ENCODE measurements around the gene C19orf81.
A peak's percentile ranks its signal among the peaks of the same experiment; 100 is the strongest.

C19orf81 gene

GRCh38 chr19:50647879-50648615 lies 1.2 kb upstream of the C19orf81 start:
- Histone ChIP-seq H3K27ac (ENCODE audit: low read depth, low read length) (no peak overlapping the region), H3K4me3 (ENCODE audit: low read length) (no peak overlapping the region), H3K36me3 (ENCODE audit: insufficient read depth, low read length) (no peaks in the 10 kb centered on the region), H3K9ac (ENCODE audit: low read depth, low read length) (no peak overlapping the region), H3K9me3 (ENCODE audit: insufficient read depth, low read depth, low read length) (peaks cover 50% of the 10 kb centered on the region), H3K4me1 (ENCODE audit: insufficient read depth, low read length) (no peaks in the 10 kb centered on the region), H3K27me3 (ENCODE audit: insufficient read depth, low read length) (peaks cover 7% of the 10 kb centered on the region)
- whole genome bisulfite sequencing = 82% methylated on average over 10 of the region's 10 CpGs

- peaks cover 49% of the 10 kb centered on the region for H3K9me3 ChIP-seq (ENCODE audit: insufficient read depth, low read depth, low read length)
- H3K27me3 ChIP-seq (ENCODE audit: insufficient read depth, low read length) = peaks cover 7% of the 10 kb centered on the region
- no peak overlapping the region for H3K9ac ChIP-seq (ENCODE audit: low read depth, low read length)
- no peak overlapping the region for H3K27ac ChIP-seq (ENCODE audit: low read depth, low read length)
- no peaks in the 10 kb centered on the region for H3K4me1 ChIP-seq (ENCODE audit: insufficient read depth, low read length)
- 82% methylated on average over 5 of the region's 5 CpGs for WGBS
- H3K36me3 ChIP-seq (ENCODE audit: insufficient read depth, low read length) = no peaks in the 10 kb centered on the region
- H3K4me3 ChIP-seq (ENCODE audit: low read length) = no peak overlapping the region
Observed at GRCh38 chr19:50648659-50649058, 586 bp upstream of the C19orf81 start.

GRCh38 chr19:50651174-50651573 lies 1.9 kb downstream of the C19orf81 start:
- H3K27me3 ChIP-seq (ENCODE audit: insufficient read depth, low read length) = no peaks in the 10 kb centered on the region
- no peaks in the 10 kb centered on the region for H3K36me3 ChIP-seq (ENCODE audit: insufficient read depth, low read length)
- WGBS = 81% methylated on average over 2 of the region's 2 CpGs
- no peak overlapping the region for H3K9ac ChIP-seq (ENCODE audit: low read depth, low read length)
- no peak overlapping the region for H3K4me3 ChIP-seq (ENCODE audit: low read length)
- no peaks in the 10 kb centered on the region for H3K4me1 ChIP-seq (ENCODE audit: insufficient read depth, low read length)
- H3K9me3 ChIP-seq (ENCODE audit: insufficient read depth, low read depth, low read length) = peaks cover 40% of the 10 kb centered on the region
- no peak overlapping the region for H3K27ac ChIP-seq (ENCODE audit: low read depth, low read length)

- no peak overlapping the region for H3K27ac ChIP-seq (ENCODE audit: low read depth, low read length)
- H3K4me1 ChIP-seq (ENCODE audit: insufficient read depth, low read length) = no peaks in the 10 kb centered on the region
- H3K9ac ChIP-seq (ENCODE audit: low read depth, low read length) = no peak overlapping the region
- H3K36me3 ChIP-seq (ENCODE audit: insufficient read depth, low read length) = no peaks in the 10 kb centered on the region
- H3K9me3 ChIP-seq (ENCODE audit: insufficient read depth, low read depth, low read length) = peaks cover 49% of the 10 kb centered on the region
- no peaks in the 10 kb centered on the region for H3K27me3 ChIP-seq (ENCODE audit: insufficient read depth, low read length)
- H3K4me3 ChIP-seq (ENCODE audit: low read length) = no peak overlapping the region
- 88% methylated on average over 5 of the region's 6 CpGs for WGBS
Observed at GRCh38 chr19:50652722-50653121, 3.5 kb downstream of the C19orf81 start.

GRCh38 chr19:50654882-50655281 lies 5.6 kb downstream of the C19orf81 start:
- Histone ChIP-seq H3K27me3 (ENCODE audit: insufficient read depth, low read length) (no peaks in the 10 kb centered on the region), H3K9ac (ENCODE audit: low read depth, low read length) (no peak overlapping the region), H3K36me3 (ENCODE audit: insufficient read depth, low read length) (no peaks in the 10 kb centered on the region), H3K4me3 (ENCODE audit: low read length) (no peak overlapping the region), H3K27ac (ENCODE audit: low read depth, low read length) (no peak overlapping the region), H3K4me1 (ENCODE audit: insufficient read depth, low read length) (no peaks in the 10 kb centered on the region), H3K9me3 (ENCODE audit: insufficient read depth, low read depth, low read length) (peaks cover 43% of the 10 kb centered on the region)

GRCh38 chr19:50657222-50657669 lies 8.0 kb downstream of the C19orf81 start:
- 62% methylated on average over 6 of the region's 6 CpGs for WGBS
- Histone ChIP-seq H3K27ac (ENCODE audit: low read depth, low read length) (no peak overlapping the region; the same call in 1 of the 2 replicates), H3K9ac (ENCODE audit: low read depth, low read length) (peak overlapping the region; percentile 77; the same call in 1 of the 2 replicates), H3K27me3 (ENCODE audit: insufficient read depth, low read length) (no peaks in the 10 kb centered on the region), H3K4me3 (ENCODE audit: low read length) (peak overlapping the region; percentile 78), H3K36me3 (ENCODE audit: insufficient read depth, low read length) (no peaks in the 10 kb centered on the region), H3K4me1 (ENCODE audit: insufficient read depth, low read length) (no peaks in the 10 kb centered on the region), H3K9me3 (ENCODE audit: insufficient read depth, low read depth, low read length) (peaks cover 36% of the 10 kb centered on the region)

GRCh38 chr19:50657712-50658440 lies 8.6 kb downstream of the C19orf81 start:
- H3K36me3 ChIP-seq (ENCODE audit: insufficient read depth, low read length) = no peaks in the 10 kb centered on the region
- no peaks in the 10 kb centered on the region for H3K27me3 ChIP-seq (ENCODE audit: insufficient read depth, low read length)
- H3K4me1 ChIP-seq (ENCODE audit: insufficient read depth, low read length) = no peaks in the 10 kb centered on the region
- 46% methylated on average over 38 of the region's 38 CpGs for WGBS
- peak overlapping the region; percentile 81; the same call in 1 of the 2 replicates for H3K27ac ChIP-seq (ENCODE audit: low read depth, low read length)
- peak overlapping the region; percentile 82 for H3K4me3 ChIP-seq (ENCODE audit: low read length)
- H3K9ac ChIP-seq (ENCODE audit: low read depth, low read length) = peak overlapping the region; percentile 77
- H3K9me3 ChIP-seq (ENCODE audit: insufficient read depth, low read depth, low read length) = peaks cover 30% of the 10 kb centered on the region

GRCh38 chr19:50658441-50659317 lies 9.4 kb downstream of the C19orf81 start:
- Histone ChIP-seq H3K4me1 (ENCODE audit: insufficient read depth, low read length) (no peaks in the 10 kb centered on the region), H3K9me3 (ENCODE audit: insufficient read depth, low read depth, low read length) (peaks cover 36% of the 10 kb centered on the region), H3K4me3 (ENCODE audit: low read length) (peak overlapping the region; percentile 82), H3K36me3 (ENCODE audit: insufficient read depth, low read length) (no peaks in the 10 kb centered on the region), H3K27me3 (ENCODE audit: insufficient read depth, low read length) (no peaks in the 10 kb centered on the region), H3K27ac (ENCODE audit: low read depth, low read length) (peak overlapping the region; percentile 74; the same call in 1 of the 2 replicates), H3K9ac (ENCODE audit: low read depth, low read length) (peak overlapping the region; percentile 69)
- WGBS = 52% methylated on average over 67 of the region's 67 CpGs

GRCh38 chr19:50659318-50660087 lies 10.3 kb downstream of the C19orf81 start:
- Histone ChIP-seq H3K36me3 (ENCODE audit: insufficient read depth, low read length) (no peaks in the 10 kb centered on the region), H3K4me1 (ENCODE audit: insufficient read depth, low read length) (no peaks in the 10 kb centered on the region), H3K9me3 (ENCODE audit: insufficient read depth, low read depth, low read length) (peaks cover 39% of the 10 kb centered on the region), H3K9ac (ENCODE audit: low read depth, low read length) (no peak overlapping the region), H3K4me3 (ENCODE audit: low read length) (peak overlapping the region; percentile 82), H3K27ac (ENCODE audit: low read depth, low read length) (peak overlapping the region; percentile 25; the same call in 1 of the 2 replicates), H3K27me3 (ENCODE audit: insufficient read depth, low read length) (no peaks in the 10 kb centered on the region)
- whole genome bisulfite sequencing = 50% methylated on average over 12 of the region's 37 CpGs

GRCh38 chr19:50660088-50660366 lies 10.8 kb downstream of the C19orf81 start:
- peak overlapping the region; percentile 44 for H3K4me3 ChIP-seq (ENCODE audit: low read length)
- H3K9me3 ChIP-seq (ENCODE audit: insufficient read depth, low read depth, low read length) = peaks cover 37% of the 10 kb centered on the region
- no peaks in the 10 kb centered on the region for H3K27me3 ChIP-seq (ENCODE audit: insufficient read depth, low read length)
- no peak overlapping the region for H3K9ac ChIP-seq (ENCODE audit: low read depth, low read length)
- no peaks in the 10 kb centered on the region for H3K36me3 ChIP-seq (ENCODE audit: insufficient read depth, low read length)
- no peaks in the 10 kb centered on the region for H3K4me1 ChIP-seq (ENCODE audit: insufficient read depth, low read length)
- WGBS = 29% methylated on average over 5 of the region's 6 CpGs
- no peak overlapping the region for H3K27ac ChIP-seq (ENCODE audit: low read depth, low read length)

All from HUES64 (cell line).